SH-SY5Y (cell line): ENCODE data around the gene LHFPL3.

Experiments used
- GATA2 ChIP-seq: IDR thresholded peaks from 2 replicates; pipeline ENCODE4 v1.6.1; 2011; ENCODE audit warnings: mild to moderate bottlenecking, low read depth, low read length
- GATA3 ChIP-seq: IDR thresholded peaks from 2 replicates; pipeline ENCODE4 v1.6.1; 2011; ENCODE audit warnings: low read depth, mild to moderate bottlenecking, low read length, moderate library complexity

Gene LHFPL3

GRCh38 chr7:104795086-104795485 lies 466.7 kb downstream of the LHFPL3 start:
- TF ChIP-seq GATA3 (no peak), GATA2 (no peak)

- TF ChIP-seq GATA3 (no peak), GATA2 (no peak)
These were observed 467.4 kb downstream of the LHFPL3 start for GRCh38 chr7:104795616-104796398.

DNA sequence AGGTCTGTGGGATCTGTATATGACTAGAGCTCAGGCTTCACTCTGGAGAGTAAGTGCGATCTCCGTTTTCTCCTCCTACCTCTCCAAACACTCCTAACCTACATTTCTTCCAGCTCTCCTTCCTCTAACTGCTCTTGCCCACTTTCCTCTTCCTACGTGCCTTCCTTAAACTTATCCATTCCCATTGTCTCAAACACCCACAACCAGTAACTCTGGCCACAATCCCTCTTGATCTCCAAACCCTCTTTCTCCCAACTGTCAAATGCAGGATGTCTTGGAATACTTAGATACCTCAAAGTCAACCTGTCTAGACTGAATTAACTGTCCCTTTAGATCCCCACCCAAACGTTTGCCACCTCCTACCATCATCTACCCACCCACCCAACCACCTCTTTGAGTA lies 471.9 kb downstream of the LHFPL3 start:
- TF ChIP-seq GATA2: no peak
- no peak for TF ChIP-seq GATA3

DNA sequence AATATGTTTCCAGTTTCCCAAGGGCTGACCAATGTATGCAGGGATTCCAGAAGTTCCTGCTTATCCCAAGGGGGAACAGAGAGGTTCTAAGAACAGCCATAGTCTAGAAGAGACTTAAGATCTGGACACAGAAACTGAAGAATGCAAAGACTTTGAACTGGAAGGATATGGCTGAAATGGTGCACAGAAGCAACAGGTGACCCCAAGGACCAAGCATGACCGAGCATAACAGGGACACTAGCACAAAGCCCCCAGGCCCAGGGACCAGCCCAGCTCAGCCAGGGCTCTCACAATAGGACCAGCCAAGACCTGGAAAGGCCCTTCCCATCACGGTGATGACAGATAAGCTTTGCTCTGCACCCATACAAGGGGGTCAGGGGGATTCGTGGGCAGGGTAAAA lies 472.6 kb downstream of the LHFPL3 start:
- no peak for TF ChIP-seq GATA2
- no peak for TF ChIP-seq GATA3

DNA sequence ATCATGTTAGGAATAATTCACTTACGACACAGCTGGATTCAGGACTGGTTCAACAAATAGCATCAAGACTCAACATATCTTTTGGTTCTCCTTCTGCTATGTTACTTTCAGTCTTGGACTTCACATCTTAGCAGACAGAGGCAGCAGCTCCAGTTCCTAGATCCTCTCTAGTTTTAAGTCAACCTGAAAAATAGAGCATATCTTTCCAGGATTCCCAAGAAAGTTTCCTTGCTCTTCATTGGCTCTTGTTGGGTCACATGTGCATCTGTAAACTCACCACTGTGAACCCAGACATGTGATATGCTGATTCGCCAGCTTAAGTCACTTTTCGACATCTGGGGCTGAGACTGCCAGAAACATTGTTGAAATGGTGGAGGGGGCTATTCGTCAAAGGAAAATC lies 475.5 kb downstream of the LHFPL3 start:
- TF ChIP-seq GATA3: no peak

DNA sequence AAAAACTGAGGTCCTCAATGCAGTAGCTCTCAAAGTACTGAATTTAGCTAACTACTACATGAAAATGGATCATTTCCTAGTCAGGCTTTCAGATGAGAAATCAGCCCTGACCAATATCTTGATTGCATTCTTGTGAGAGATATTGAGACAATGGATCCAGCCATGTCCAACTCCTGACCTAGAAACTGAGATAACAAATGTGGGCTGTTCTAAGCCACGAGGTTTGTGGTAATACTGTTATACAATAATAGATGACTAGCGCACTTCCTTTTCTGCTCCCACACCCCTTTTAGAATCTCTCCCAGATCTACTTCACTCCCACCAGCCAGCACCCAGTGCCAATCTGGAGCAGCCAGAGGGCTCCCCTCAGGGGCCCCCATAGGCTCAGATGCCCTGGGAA lies 476.3 kb downstream of the LHFPL3 start:
- TF ChIP-seq GATA3 (no peak), GATA2 (no peak)

- no peak for TF ChIP-seq GATA2
- no peak for TF ChIP-seq GATA3
These were observed 477.3 kb downstream of the LHFPL3 start for GRCh38 chr7:104805449-104806317.

GRCh38 chr7:104807671-104808070 lies 479.3 kb downstream of the LHFPL3 start:
- TF ChIP-seq GATA2 (no peak), GATA3 (no peak)

DNA sequence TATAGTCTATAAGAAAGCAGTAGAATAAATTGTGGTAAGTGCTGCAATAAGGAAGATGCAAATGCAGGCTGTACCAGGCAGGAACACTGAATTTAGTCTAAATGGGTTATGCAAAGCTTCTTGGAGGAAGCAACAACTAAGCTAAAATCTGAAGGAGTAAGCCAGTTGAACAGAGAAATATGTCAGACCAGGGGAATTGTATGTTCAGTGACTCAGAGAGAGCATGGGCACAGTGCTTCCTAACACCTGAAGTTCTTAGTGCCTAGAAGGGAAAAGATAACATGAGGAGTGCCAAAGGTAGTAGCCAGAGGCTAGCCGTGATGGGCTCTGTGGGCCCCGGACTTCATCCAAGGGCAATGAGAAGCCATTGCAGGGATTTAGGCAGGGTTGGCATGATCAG lies 481.5 kb downstream of the LHFPL3 start:
- no peak for TF ChIP-seq GATA2
- no peak for TF ChIP-seq GATA3

DNA sequence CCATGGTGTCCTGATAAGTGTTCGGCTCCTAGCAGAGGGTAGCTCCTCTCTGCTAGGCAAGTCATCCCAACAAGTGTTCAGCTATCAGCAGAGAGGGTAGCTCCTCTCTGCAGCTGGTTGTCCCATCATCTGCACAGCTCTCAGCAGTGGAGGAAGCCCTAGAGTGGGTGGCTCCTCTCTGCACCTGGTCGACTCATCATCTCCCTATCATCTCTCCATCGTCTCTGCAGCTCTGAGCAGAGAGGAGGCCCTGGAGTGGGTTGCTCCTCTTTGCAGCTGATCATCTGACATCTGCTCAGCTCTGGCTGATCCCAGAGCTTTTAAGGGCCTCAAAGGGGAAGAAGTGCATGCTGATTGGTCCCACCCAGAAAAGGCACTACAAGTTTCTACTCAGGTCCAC lies 485.7 kb downstream of the LHFPL3 start:
- no peak for TF ChIP-seq GATA2

- TF ChIP-seq GATA3 (no peak), GATA2 (no peak)
These were observed 486.4 kb downstream of the LHFPL3 start for GRCh38 chr7:104814671-104815400.

DNA sequence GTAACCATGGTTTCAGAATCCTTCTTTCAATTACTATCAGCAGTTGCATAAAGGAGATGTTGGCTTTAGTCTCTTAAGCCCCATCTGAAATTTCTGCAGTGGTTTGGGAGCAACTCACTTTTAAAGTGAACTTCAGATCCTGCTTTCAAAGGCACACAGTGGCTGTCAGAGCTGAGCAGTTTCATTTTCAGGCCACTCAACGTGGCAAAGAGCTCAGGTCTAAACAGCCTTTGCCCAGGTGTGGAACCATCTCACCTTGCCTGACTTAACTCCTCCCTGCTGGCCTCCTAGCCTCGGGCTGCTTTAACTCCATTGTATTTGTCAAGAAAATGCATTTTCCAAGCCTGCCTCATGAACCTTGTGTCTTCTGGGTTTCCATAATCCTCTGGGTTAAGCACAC lies 488.1 kb downstream of the LHFPL3 start:
- TF ChIP-seq GATA3: no peak
- no peak for TF ChIP-seq GATA2

DNA sequence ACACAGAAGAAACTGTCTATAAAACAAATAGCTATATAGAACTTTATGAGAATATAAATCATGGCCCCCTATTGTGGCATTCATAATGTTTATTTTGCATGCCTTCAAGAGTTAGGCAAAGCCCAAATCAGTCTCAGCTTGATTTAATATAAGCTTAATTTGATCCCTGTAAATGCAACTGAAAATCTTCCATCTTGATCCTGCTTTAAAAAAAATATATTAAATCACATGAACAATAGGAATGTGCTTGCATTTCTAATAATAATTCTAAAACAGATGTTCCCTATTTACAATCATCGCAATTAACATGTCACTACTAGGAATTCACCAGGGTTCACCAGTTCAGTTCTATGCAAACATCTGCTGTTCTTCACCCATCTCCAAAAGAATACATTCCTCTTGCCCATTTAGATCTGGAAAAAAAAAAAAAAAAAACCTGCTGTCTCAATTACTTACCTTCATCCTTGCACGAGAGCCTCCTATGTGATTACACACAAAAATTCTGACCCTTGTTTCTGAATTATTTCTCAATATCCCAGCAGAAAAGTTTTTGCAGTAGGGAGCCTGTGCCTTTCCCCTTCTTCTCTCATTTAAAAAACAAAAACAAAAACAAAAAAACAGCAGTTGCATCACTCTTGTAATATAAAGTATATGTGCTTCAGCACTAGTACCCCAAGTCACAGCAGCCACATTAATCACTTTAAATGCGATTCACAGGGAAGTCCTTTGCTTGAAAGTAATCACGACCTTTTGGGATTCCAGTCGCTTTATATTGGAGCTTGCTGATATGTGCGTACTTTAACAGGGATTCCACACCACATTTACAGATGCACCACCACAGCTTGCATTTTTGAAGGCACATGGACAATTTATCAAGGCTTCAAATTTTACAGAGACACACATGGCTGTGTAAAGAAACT lies 490.8 kb downstream of the LHFPL3 start:
- TF ChIP-seq GATA2: no peak
- TF ChIP-seq GATA3: no peak

- TF ChIP-seq GATA3: no peak
- no peak for TF ChIP-seq GATA2
These were observed 492.6 kb downstream of the LHFPL3 start for GRCh38 chr7:104820836-104821535.
